Ascending aorta (tissue), 2 donors: Measurements from ENCODE around the gene MVP. TPM values are rescaled to one million over a fixed set of nuclear protein-coding genes. Genes with fewer than 3 reads are reported as not detected.

Experiments
- DNase-seq, 2 donors: peaks; one replicate each; pipeline ENCODE4 v3.0.0-alpha.2; 2019; ENCODE audit warnings: low spot score in 2 of 2
- H3K27ac ChIP-seq, 2 donors: fragments of 200-600 bp; sonication (generic); one replicate each; pipeline ENCODE4 v1.5.1; 2016 to 2017; ENCODE audit warnings: mild to moderate bottlenecking in 1 of 2
- H3K27me3 ChIP-seq: fragments of 200-600 bp; sonication (generic); one replicate; pipeline ENCODE4 v1.5.1; 2017
- H3K36me3 ChIP-seq, 2 donors: fragments of 200-600 bp; sonication (generic); one replicate each; pipeline ENCODE4 v1.5.1; 2016
- H3K4me1 ChIP-seq, 2 donors: fragments of 200-600 bp; sonication (generic); one replicate each; pipeline ENCODE4 v1.5.1; 2016 to 2017; ENCODE audit warnings: mild to moderate bottlenecking in 1 of 2
- H3K4me3 ChIP-seq, 2 donors: fragments of 200-600 bp; sonication (generic); one replicate each; pipeline ENCODE4 v1.5.1; 2016 to 2017; ENCODE audit warnings: mild to moderate bottlenecking in 1 of 2
- H3K9me3 ChIP-seq, 2 donors: fragments of 200-600 bp; sonication (generic); one replicate each; pipeline ENCODE4 v1.5.1; 2016
- intact Hi-C: fragments of 100-400 bp; cut with DNase I; formaldehyde crosslinking; loops from one replicate; pipeline ENCODE4 v1.15.1; 2023
- total RNA-seq: library from RNA; depleted of rRNA; stranded (reverse); fragments of >200 nt; gene quantifications from one replicate; pipeline ENCODE4 v1.1.0, GENCODE V29; 2016
- TF ChIP-seq, protein P1 (sequence below), 3 experiments: fragments of 200-600 bp in 2 of 3; fragments of 450-650 bp in 1 of 3; sonication (generic) in 2 of 3; IDR thresholded peaks; one replicate each; pipeline ENCODE4 v1.5.1; 2016 to 2019; ENCODE audit warnings: antibody characterized with exemption in 3 of 3, mild to moderate bottlenecking in 1 of 3, moderate library complexity in 1 of 3

Gene MVP
- total RNA-seq, 1 donor from 2014 or later = 244 TPM

- Histone ChIP-seq H3K9me3 (no peaks in the 10 kb centered on the region), H3K36me3 (peaks cover 13 to 24% of the 10 kb centered on the region in 2 donors), H3K27ac (peak overlapping the region; percentile 95 to 99), H3K4me1 (peaks cover 10 to 17% of the 10 kb centered on the region in 2 donors), H3K27me3 (no peaks in the 10 kb centered on the region), H3K4me3 (peak overlapping the region in 1 of 2 donors; percentile 68)
- TF ChIP-seq, protein P1, sequence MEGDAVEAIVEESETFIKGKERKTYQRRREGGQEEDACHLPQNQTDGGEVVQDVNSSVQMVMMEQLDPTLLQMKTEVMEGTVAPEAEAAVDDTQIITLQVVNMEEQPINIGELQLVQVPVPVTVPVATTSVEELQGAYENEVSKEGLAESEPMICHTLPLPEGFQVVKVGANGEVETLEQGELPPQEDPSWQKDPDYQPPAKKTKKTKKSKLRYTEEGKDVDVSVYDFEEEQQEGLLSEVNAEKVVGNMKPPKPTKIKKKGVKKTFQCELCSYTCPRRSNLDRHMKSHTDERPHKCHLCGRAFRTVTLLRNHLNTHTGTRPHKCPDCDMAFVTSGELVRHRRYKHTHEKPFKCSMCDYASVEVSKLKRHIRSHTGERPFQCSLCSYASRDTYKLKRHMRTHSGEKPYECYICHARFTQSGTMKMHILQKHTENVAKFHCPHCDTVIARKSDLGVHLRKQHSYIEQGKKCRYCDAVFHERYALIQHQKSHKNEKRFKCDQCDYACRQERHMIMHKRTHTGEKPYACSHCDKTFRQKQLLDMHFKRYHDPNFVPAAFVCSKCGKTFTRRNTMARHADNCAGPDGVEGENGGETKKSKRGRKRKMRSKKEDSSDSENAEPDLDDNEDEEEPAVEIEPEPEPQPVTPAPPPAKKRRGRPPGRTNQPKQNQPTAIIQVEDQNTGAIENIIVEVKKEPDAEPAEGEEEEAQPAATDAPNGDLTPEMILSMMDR (IDR thresholded peaks at IDR 0.05) = no peak
- intact Hi-C loops = loop anchor here (2.0 to 10.0 kb wide), 2 partner anchors 59 to 1651 kb away; partner anchors contain the start of genes ARMC5 and CDIPT
- no peak for DNase-seq
These were observed 16.2 kb upstream of the MVP start for GRCh38 chr16:29804020-29804419.

GRCh38 chr16:29804455-29805231 lies 15.6 kb upstream of the MVP start:
- peak overlapping the region; percentile 68 to 87 for H3K4me3 ChIP-seq
- no peaks in the 10 kb centered on the region for H3K27me3 ChIP-seq
- no peak for DNase-seq
- TF ChIP-seq, protein P1 (IDR thresholded peaks at IDR 0.05) = no peak
- peaks cover 13 to 24% of the 10 kb centered on the region in 2 donors for H3K36me3 ChIP-seq
- H3K9me3 ChIP-seq = no peaks in the 10 kb centered on the region
- peaks cover 15 to 23% of the 10 kb centered on the region in 2 donors for H3K4me1 ChIP-seq
- intact Hi-C loops = loop anchor here (1.0 to 10.0 kb wide), 7 partner anchors 14 to 1650 kb away; partner anchors contain the start of genes ALDOA, ARMC5, CDIPT and HIRIP3
- peak overlapping the region; percentile 95 to 99 for H3K27ac ChIP-seq

- H3K36me3 ChIP-seq = peaks cover 14 to 25% of the 10 kb centered on the region in 2 donors
- H3K4me1 ChIP-seq = peaks cover 15 to 30% of the 10 kb centered on the region in 2 donors
- intact Hi-C loops = loop anchor here (1.0 to 10.0 kb wide), 8 partner anchors 15 to 1649 kb away; partner anchors contain the start of genes ALDOA, ARMC5, CDIPT and HIRIP3
- DNase-seq = peak; percentile 89 to 98
- no peaks in the 10 kb centered on the region for H3K27me3 ChIP-seq
- H3K27ac ChIP-seq = peak overlapping the region; percentile 95 to 99
- H3K4me3 ChIP-seq = peak overlapping the region; percentile 68 to 87
- H3K9me3 ChIP-seq = no peaks in the 10 kb centered on the region
- TF ChIP-seq, protein P1 (IDR thresholded peaks at IDR 0.05) = peak in 2 of 3 experiments; percentile 10 to 12
These were observed 14.8 kb upstream of the MVP start for GRCh38 chr16:29805232-29806098.

- H3K4me3 ChIP-seq = peak within 1 kb of the TSS; percentile 75 to 87
- TF ChIP-seq, protein P1 (IDR thresholded peaks at IDR 0.05) = no peak
- no peak for DNase-seq
- H3K27me3 ChIP-seq = no peaks in the 10 kb centered on the region
- H3K4me1 ChIP-seq = peaks cover 18 to 34% of the 10 kb centered on the region in 2 donors
- H3K9me3 ChIP-seq = no peaks in the 10 kb centered on the region
- peaks cover 14 to 22% of the 10 kb centered on the region in 2 donors for H3K36me3 ChIP-seq
- peak within 1 kb of the TSS; percentile 95 to 99 for H3K27ac ChIP-seq
- intact Hi-C loops = loop anchor here (2.0 to 10.0 kb wide), 6 partner anchors 43 to 1649 kb away; partner anchors contain the start of genes ALDOA, ARMC5, HIRIP3 and INO80E
These were observed 14.1 kb upstream of the MVP start, which contains the start of gene MAZ for GRCh38 chr16:29806099-29806579. TSS of gene MAZ (plus strand) at chr16:29806529. CDS start at chr16:29806702, 173 bp downstream.
